ENCODE measurements around the gene TAF13.

The TAF13 gene

DNA sequence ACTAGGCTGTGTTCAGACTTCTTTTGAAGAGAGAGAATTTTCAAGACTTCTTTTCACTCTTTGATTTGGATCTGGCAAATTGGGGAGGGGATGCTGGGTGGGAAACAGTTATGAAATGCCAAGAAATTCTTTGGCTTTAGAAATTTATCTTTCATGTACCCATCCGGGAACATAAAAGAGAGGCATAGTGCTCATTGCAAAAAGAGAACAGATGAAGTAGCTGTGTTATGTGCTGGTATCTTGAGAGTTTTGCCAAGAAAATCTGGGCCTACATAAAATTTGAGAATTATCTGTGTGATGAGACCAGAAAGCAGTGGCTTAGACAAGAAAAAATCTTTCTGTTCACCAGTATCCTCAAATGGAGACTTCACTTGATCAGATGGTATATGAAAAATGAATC is 19.1 kb upstream of the TAF13 start:
- H3K27me3 ChIP-seq (ENCODE audit: control insufficient read depth, insufficient read depth, low read length) = no peaks in the 10 kb centered on the region
- no peaks in the 10 kb centered on the region for H3K36me3 ChIP-seq (ENCODE audit: control insufficient read depth, insufficient read depth, low read length)
- H3K27ac ChIP-seq = no peak overlapping the region
- H3K4me1 ChIP-seq = peaks cover 5% of the 10 kb centered on the region
- H2AFZ ChIP-seq = no peak overlapping the region
- H3K9me3 ChIP-seq (ENCODE audit: control insufficient read depth, low read length) = no peaks in the 10 kb centered on the region
- no peak overlapping the region for H3K9ac ChIP-seq
- H3K4me2 ChIP-seq (ENCODE audit: low read length) = no peak overlapping the region
- TF ChIP-seq, protein P1, sequence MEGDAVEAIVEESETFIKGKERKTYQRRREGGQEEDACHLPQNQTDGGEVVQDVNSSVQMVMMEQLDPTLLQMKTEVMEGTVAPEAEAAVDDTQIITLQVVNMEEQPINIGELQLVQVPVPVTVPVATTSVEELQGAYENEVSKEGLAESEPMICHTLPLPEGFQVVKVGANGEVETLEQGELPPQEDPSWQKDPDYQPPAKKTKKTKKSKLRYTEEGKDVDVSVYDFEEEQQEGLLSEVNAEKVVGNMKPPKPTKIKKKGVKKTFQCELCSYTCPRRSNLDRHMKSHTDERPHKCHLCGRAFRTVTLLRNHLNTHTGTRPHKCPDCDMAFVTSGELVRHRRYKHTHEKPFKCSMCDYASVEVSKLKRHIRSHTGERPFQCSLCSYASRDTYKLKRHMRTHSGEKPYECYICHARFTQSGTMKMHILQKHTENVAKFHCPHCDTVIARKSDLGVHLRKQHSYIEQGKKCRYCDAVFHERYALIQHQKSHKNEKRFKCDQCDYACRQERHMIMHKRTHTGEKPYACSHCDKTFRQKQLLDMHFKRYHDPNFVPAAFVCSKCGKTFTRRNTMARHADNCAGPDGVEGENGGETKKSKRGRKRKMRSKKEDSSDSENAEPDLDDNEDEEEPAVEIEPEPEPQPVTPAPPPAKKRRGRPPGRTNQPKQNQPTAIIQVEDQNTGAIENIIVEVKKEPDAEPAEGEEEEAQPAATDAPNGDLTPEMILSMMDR (IDR thresholded peaks at IDR 0.05) = no peak
- peaks cover 8% of the 10 kb centered on the region for H3K79me2 ChIP-seq
- H3K4me3 ChIP-seq (ENCODE audit: low read depth, low read length) = no peak overlapping the region

DNA sequence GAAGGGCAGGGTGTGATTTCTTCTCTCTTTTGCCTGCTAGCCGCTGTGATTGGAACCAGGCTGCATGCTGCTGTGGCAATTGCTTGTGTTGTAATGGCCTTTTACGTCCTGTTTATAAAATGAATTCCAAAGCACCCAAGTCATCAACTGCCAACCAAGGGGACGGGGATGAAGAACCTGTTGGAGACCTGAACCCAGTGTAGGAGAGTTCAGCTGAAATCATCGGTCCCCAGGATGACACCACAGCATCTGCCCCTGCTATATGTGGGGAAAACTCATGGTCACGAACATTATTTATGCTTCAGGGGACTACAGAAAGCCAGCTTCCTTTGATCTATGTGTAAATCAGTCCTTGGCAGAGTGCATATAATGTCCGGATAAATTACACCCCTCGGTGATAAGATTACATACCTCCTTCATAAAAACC is 18.6 kb upstream of the TAF13 start:
- H2AFZ ChIP-seq = no peak overlapping the region
- no peak overlapping the region for H3K27ac ChIP-seq
- H3K9me3 ChIP-seq (ENCODE audit: control insufficient read depth, low read length) = no peaks in the 10 kb centered on the region
- H3K27me3 ChIP-seq (ENCODE audit: control insufficient read depth, insufficient read depth, low read length) = no peaks in the 10 kb centered on the region
- TF ChIP-seq, protein P1 (IDR thresholded peaks at IDR 0.05) = no peak
- peaks cover 5% of the 10 kb centered on the region for H3K4me1 ChIP-seq
- peaks cover 8% of the 10 kb centered on the region for H3K79me2 ChIP-seq
- no peak overlapping the region for H3K4me3 ChIP-seq (ENCODE audit: low read depth, low read length)
- no peak overlapping the region for H3K4me2 ChIP-seq (ENCODE audit: low read length)
- H3K36me3 ChIP-seq (ENCODE audit: control insufficient read depth, insufficient read depth, low read length) = no peaks in the 10 kb centered on the region
- no peak overlapping the region for H3K9ac ChIP-seq

GRCh38 chr1:109091839-109092193 is 16.0 kb upstream of the TAF13 start:
- Histone ChIP-seq H3K36me3 (ENCODE audit: control insufficient read depth, insufficient read depth, low read length) (no peaks in the 10 kb centered on the region), H3K4me1 (peaks cover 5% of the 10 kb centered on the region), H2AFZ (no peak overlapping the region), H3K27me3 (ENCODE audit: control insufficient read depth, insufficient read depth, low read length) (no peaks in the 10 kb centered on the region), H3K4me2 (ENCODE audit: low read length) (peak overlapping the region; percentile 76), H3K9ac (no peak overlapping the region), H3K4me3 (ENCODE audit: low read depth, low read length) (peak overlapping the region; percentile 90), H3K27ac (peak overlapping the region; percentile 95), H3K79me2 (peaks cover 6% of the 10 kb centered on the region), H3K9me3 (ENCODE audit: control insufficient read depth, low read length) (no peaks in the 10 kb centered on the region)
- TF ChIP-seq, protein P1 (IDR thresholded peaks at IDR 0.05) = no peak

DNA sequence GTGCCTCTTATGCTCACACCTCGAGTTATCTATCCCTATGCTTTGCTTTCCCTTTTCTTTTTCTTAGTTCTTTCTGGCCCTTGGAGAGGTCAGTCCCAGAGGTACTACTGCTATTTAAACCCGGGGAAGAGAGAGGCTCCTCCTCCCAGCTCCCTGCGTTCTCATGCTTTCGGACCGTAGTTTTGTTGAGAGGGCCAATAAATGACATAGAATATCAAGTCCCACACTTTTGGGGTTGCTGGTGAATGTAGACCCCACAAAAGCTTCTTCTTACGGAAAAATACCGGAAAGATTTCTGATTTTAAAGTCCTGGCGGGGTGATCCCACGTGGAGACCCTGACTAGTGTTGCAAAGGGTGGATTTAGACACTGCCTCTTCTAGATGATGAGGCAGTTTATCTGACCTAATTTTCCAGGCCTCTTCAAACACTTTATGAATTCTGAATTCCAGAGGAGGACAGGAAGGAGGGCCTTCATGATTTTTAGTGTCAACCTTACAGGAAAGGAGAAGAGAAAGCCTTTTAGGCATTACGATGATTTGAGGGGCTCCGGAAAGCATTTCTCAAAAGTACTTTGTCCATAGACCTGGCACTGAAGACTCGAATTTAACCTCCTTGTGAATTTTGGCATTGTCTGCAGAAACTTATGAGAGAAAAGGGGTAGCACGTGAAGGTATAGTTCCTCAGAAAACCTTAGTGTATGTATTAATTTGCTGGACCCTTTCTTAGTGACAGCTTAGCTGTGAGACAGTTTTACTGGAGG is 15.5 kb upstream of the TAF13 start:
- H3K9ac ChIP-seq = peak overlapping the region; percentile 64
- H3K4me1 ChIP-seq = peaks cover 5% of the 10 kb centered on the region
- H3K4me2 ChIP-seq (ENCODE audit: low read length) = peak overlapping the region; percentile 76
- no peaks in the 10 kb centered on the region for H3K27me3 ChIP-seq (ENCODE audit: control insufficient read depth, insufficient read depth, low read length)
- TF ChIP-seq, protein P1 (IDR thresholded peaks at IDR 0.05) = no peak
- peak overlapping the region; percentile 95 for H3K27ac ChIP-seq
- H3K4me3 ChIP-seq (ENCODE audit: low read depth, low read length) = peak overlapping the region; percentile 90
- H2AFZ ChIP-seq = peak overlapping the region; percentile 92
- no peaks in the 10 kb centered on the region for H3K9me3 ChIP-seq (ENCODE audit: control insufficient read depth, low read length)
- no peaks in the 10 kb centered on the region for H3K36me3 ChIP-seq (ENCODE audit: control insufficient read depth, insufficient read depth, low read length)
- peaks cover 6% of the 10 kb centered on the region for H3K79me2 ChIP-seq

Data from parathyroid adenoma (tissue), 2 donors.